PC-9 (cell line): ENCODE results near the gene FOXG1.

Experiments used
- EZH2 ChIP-seq: fragments of 200-600 bp; sonication (generic); IDR thresholded peaks from 2 replicates; pipeline ENCODE4 v1.8.0; 2017; ENCODE audit warnings: antibody characterized with exemption, low read depth
- TF ChIP-seq, protein P1 (sequence below): fragments of 200-600 bp; sonication (generic); conservative IDR thresholded peaks from 2 replicates; pipeline ENCODE4 v1.6.1; 2017; ENCODE audit warnings: mixed run types, antibody characterized with exemption, mild to moderate bottlenecking, moderate library complexity

DNA sequence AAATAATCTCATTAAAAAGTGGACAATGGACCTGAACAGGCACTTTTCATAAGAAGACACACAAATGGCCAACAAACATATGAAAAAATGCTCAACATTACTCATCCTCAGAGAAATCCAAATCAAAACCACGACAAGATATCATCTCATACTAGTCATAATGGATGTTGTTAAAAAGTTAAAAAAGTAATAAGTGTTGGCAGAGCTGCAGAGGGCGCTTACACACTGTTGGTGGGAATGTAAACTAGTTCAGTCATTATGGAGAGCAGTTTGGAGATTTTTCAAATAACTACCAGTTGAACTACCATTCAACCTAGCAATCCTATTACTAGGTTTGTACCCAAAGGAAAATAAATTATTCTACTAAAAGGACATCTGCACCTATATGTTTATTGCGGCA, 47.2 kb downstream of the FOXG1 start:
- no peak for TF ChIP-seq EZH2
- TF ChIP-seq, protein P1, sequence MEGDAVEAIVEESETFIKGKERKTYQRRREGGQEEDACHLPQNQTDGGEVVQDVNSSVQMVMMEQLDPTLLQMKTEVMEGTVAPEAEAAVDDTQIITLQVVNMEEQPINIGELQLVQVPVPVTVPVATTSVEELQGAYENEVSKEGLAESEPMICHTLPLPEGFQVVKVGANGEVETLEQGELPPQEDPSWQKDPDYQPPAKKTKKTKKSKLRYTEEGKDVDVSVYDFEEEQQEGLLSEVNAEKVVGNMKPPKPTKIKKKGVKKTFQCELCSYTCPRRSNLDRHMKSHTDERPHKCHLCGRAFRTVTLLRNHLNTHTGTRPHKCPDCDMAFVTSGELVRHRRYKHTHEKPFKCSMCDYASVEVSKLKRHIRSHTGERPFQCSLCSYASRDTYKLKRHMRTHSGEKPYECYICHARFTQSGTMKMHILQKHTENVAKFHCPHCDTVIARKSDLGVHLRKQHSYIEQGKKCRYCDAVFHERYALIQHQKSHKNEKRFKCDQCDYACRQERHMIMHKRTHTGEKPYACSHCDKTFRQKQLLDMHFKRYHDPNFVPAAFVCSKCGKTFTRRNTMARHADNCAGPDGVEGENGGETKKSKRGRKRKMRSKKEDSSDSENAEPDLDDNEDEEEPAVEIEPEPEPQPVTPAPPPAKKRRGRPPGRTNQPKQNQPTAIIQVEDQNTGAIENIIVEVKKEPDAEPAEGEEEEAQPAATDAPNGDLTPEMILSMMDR = no peak
